LHCN-M2 (cell line): ENCODE measurements around the gene SH3RF1. TPM values are rescaled to one million over a fixed set of nuclear protein-coding genes. Genes with fewer than 3 reads are reported as not detected.

Experiments
- DNase-seq: peaks from one replicate; pipeline ENCODE4 v3.0.0-alpha.2; 2012; ENCODE audit warnings: low read depth
- total RNA-seq: library from RNA; depleted of rRNA; stranded (reverse); fragments of >200 nt; gene quantifications from 2 replicates; pipeline ENCODE4 v1.2.3, GENCODE V29; 2014

Gene SH3RF1
- total RNA-seq, 1 experiment from 2014 or later, result 9.2 TPM

GRCh38 chr4:169164669-169165415 is 105.9 kb downstream of the SH3RF1 start:
- peak; percentile 73 for DNase-seq

- DNase-seq, result no peak
Measured at GRCh38 chr4:169163947-169164668, 106.6 kb downstream of the SH3RF1 start.

- no peak for DNase-seq
Measured at GRCh38 chr4:169163495-169163894, 107.3 kb downstream of the SH3RF1 start.

GRCh38 chr4:169160825-169161224 is 109.9 kb downstream of the SH3RF1 start:
- DNase-seq, result peak; percentile 18

GRCh38 chr4:169159624-169160171 is 111.1 kb downstream of the SH3RF1 start:
- DNase-seq, result peak; percentile 77

- DNase-seq, result no peak
Measured at GRCh38 chr4:169158861-169159260, 111.9 kb downstream of the SH3RF1 start.

GRCh38 chr4:169158046-169158445 is 112.7 kb downstream of the SH3RF1 start:
- DNase-seq, result no peak

- DNase-seq, result no peak
Measured at GRCh38 chr4:169156392-169156791, 114.4 kb downstream of the SH3RF1 start.

GRCh38 chr4:169154121-169154520 is 116.6 kb downstream of the SH3RF1 start:
- DNase-seq, result no peak

GRCh38 chr4:169153481-169154087 is 117.2 kb downstream of the SH3RF1 start:
- DNase-seq, result no peak

GRCh38 chr4:169152899-169153298 is 117.9 kb downstream of the SH3RF1 start:
- DNase-seq, result no peak

- no peak for DNase-seq
Measured at GRCh38 chr4:169152098-169152497, 118.7 kb downstream of the SH3RF1 start.

GRCh38 chr4:169151671-169152070 is 119.1 kb downstream of the SH3RF1 start:
- DNase-seq, result peak; percentile 34

- DNase-seq, result no peak
Measured at GRCh38 chr4:169150806-169151205, 120.0 kb downstream of the SH3RF1 start.

GRCh38 chr4:169148885-169149284 is 121.9 kb downstream of the SH3RF1 start:
- DNase-seq, result no peak

GRCh38 chr4:169147191-169147590 is 123.6 kb downstream of the SH3RF1 start:
- peak; percentile 52 for DNase-seq

GRCh38 chr4:169144061-169144600 is 126.6 kb downstream of the SH3RF1 start:
- DNase-seq, result no peak

- DNase-seq, result no peak
Measured at GRCh38 chr4:169143335-169143734, 127.4 kb downstream of the SH3RF1 start.

GRCh38 chr4:169142906-169143305 is 127.8 kb downstream of the SH3RF1 start:
- no peak for DNase-seq

- DNase-seq, result no peak
Measured at GRCh38 chr4:169142391-169142790, 128.4 kb downstream of the SH3RF1 start.

- no peak for DNase-seq
Measured at GRCh38 chr4:169139021-169139420, 131.7 kb downstream of the SH3RF1 start.

GRCh38 chr4:169137558-169137920 is 133.2 kb downstream of the SH3RF1 start:
- no peak for DNase-seq
